ENCODE measurements around the gene NISCH.

DNA sequence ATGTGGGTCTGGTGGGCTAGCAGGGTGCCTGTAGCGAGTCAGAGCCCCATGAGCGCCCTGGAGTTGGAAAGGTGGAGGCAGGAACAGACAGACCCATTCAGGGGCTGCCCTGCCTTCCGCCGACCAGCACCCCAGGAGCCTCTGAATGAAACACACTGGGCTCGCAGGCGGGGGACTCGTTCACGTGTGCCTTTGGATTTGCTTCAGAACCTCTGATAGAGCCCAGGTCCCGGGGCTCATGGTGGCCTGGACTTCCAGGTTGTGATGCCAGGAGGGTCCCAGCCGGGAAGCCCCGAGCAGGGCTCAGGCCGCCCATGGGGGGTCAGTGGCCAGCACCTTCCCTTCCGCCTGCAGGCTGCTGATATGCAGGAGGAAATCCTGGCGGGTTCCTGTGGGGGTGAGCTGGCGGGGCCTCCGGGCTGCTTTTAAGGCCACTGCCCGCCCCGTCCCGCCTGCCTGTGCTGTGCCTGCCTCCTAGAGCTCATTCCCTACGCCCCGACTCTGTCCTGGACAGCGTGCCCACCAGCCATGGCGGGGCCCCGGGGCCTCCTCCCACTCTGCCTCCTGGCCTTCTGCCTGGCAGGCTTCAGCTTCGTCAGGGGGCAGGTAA is 39.6 kb downstream of the NISCH start, which contains the start of gene STAB1:
- TF ChIP-seq, protein P1, sequence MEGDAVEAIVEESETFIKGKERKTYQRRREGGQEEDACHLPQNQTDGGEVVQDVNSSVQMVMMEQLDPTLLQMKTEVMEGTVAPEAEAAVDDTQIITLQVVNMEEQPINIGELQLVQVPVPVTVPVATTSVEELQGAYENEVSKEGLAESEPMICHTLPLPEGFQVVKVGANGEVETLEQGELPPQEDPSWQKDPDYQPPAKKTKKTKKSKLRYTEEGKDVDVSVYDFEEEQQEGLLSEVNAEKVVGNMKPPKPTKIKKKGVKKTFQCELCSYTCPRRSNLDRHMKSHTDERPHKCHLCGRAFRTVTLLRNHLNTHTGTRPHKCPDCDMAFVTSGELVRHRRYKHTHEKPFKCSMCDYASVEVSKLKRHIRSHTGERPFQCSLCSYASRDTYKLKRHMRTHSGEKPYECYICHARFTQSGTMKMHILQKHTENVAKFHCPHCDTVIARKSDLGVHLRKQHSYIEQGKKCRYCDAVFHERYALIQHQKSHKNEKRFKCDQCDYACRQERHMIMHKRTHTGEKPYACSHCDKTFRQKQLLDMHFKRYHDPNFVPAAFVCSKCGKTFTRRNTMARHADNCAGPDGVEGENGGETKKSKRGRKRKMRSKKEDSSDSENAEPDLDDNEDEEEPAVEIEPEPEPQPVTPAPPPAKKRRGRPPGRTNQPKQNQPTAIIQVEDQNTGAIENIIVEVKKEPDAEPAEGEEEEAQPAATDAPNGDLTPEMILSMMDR (IDR thresholded peaks at IDR 0.05 in 2 of 3, conservative IDR thresholded peaks at IDR 0.05 in 1 of 3; ENCODE audit: borderline replicate concordance in 1 of 3, insufficient read depth in 1 of 3, low read depth in 2 of 3, low read length in 2 of 3): no peak
- TF ChIP-seq YY1 (IDR thresholded peaks at IDR 0.05; ENCODE audit: extremely low read depth, insufficient replicate concordance, low read depth, low read length): no peak

Data from HCT116 (cell line).